OCI-LY1 (cell line): ENCODE measurements around the gene MGAT5B.

Source experiments
- H2AFZ ChIP-seq: fragments of 200-600 bp; sonication (generic), shearing (Covaris generic); 2 replicates; pipeline ENCODE4 v1.6.0; 2014; ENCODE audit warnings: antibody characterized with exemption, mild to moderate bottlenecking, low read length
- H3F3A ChIP-seq: fragments of 200-600 bp; sonication (generic), shearing (Covaris generic); 2 replicates; pipeline ENCODE4 v1.6.0; 2014; ENCODE audit warnings: mild to moderate bottlenecking, antibody characterized with exemption, low read length, moderate library complexity; ENCODE audit not compliant: insufficient read depth
- H3K27ac ChIP-seq: fragments of 200-600 bp; sonication (generic); 2 replicates; pipeline ENCODE4 v1.5.1; 2014; ENCODE audit warnings: low read length, mixed run types, mild to moderate bottlenecking, low read depth; ENCODE audit not compliant: poor library complexity, severe bottlenecking
- H3K27me3 ChIP-seq: fragments of 200-600 bp; sonication (generic); 2 replicates; pipeline ENCODE4 v1.6.0; 2014; ENCODE audit warnings: antibody characterized with exemption, mild to moderate bottlenecking, low read length, moderate library complexity; ENCODE audit not compliant: insufficient read depth
- H3K36me3 ChIP-seq: fragments of 200-600 bp; sonication (generic); 2 replicates; pipeline ENCODE4 v1.6.1; 2014; ENCODE audit warnings: mild to moderate bottlenecking, antibody characterized with exemption, low read length, moderate library complexity, mixed read lengths; ENCODE audit not compliant: insufficient read depth
- H3K4me1 ChIP-seq: fragments of 200-600 bp; sonication (generic); 2 replicates; pipeline ENCODE4 v1.5.1; 2014; ENCODE audit warnings: mild to moderate bottlenecking, low read length, moderate library complexity; ENCODE audit not compliant: insufficient read depth, severe bottlenecking
- H3K4me2 ChIP-seq: fragments of 200-600 bp; sonication (generic), shearing (Covaris generic); 2 replicates; pipeline ENCODE4 v1.6.1; 2014; ENCODE audit warnings: low read length
- H3K4me3 ChIP-seq: fragments of 200-600 bp; sonication (generic); 2 replicates; pipeline ENCODE4 v1.5.1; 2014; ENCODE audit warnings: low read length, low read depth, mild to moderate bottlenecking, mixed read lengths; ENCODE audit not compliant: poor library complexity, severe bottlenecking
- H3K79me2 ChIP-seq: fragments of 200-600 bp; shearing (Covaris generic); 2 replicates; pipeline ENCODE4 v1.6.1; 2016; ENCODE audit warnings: mixed run types, low read length, mixed read lengths; ENCODE audit not compliant: insufficient read depth
- H3K9ac ChIP-seq: fragments of 200-600 bp; sonication (generic), shearing (Covaris generic); 2 replicates; pipeline ENCODE4 v1.6.1; 2014; ENCODE audit warnings: mild to moderate bottlenecking, low read length, mixed read lengths
- H3K9me2 ChIP-seq: fragments of 200-600 bp; sonication (generic), shearing (Covaris generic); 2 replicates; pipeline ENCODE4 v1.6.1; 2014; ENCODE audit warnings: low read depth, mild to moderate bottlenecking, low read length, mixed read lengths
- H3K9me3 ChIP-seq: fragments of 200-600 bp; shearing (Covaris generic); 2 replicates; pipeline ENCODE4 v1.6.1; 2014; ENCODE audit warnings: low read length, mixed read lengths
- H4K20me1 ChIP-seq: fragments of 200-600 bp; sonication (generic), shearing (Covaris generic); 2 replicates; pipeline ENCODE4 v1.6.0; 2016; ENCODE audit warnings: mild to moderate bottlenecking, low read length; ENCODE audit not compliant: insufficient read depth
- CTCF ChIP-seq: fragments of 200-600 bp; sonication (generic), shearing (Covaris generic); IDR thresholded peaks from 2 replicates; pipeline ENCODE4 v1.5.1; 2017; ENCODE audit warnings: mild to moderate bottlenecking, antibody characterized with exemption, low read length, moderate library complexity, mixed read lengths
- EZH2 ChIP-seq: fragments of 200-600 bp; sonication (generic), shearing (Covaris generic); IDR thresholded peaks from 2 replicates; pipeline ENCODE4 v1.8.0; 2017; ENCODE audit warnings: borderline replicate concordance, mixed run types, mild to moderate bottlenecking, antibody characterized with exemption, low read length, moderate library complexity, mixed read lengths

Gene MGAT5B

GRCh38 chr17:76953066-76953465 is 84.9 kb downstream of the MGAT5B start:
- peaks cover 12% of the 10 kb centered on the region for H3K4me1 ChIP-seq
- H3K9ac ChIP-seq, result no peak overlapping the region
- no peaks in the 10 kb centered on the region for H3F3A ChIP-seq
- no peak for TF ChIP-seq EZH2
- TF ChIP-seq CTCF, result no peak
- no peaks in the 10 kb centered on the region; the same call in 1 of the 2 replicates for H3K36me3 ChIP-seq
- H3K4me2 ChIP-seq, result no peak overlapping the region
- H4K20me1 ChIP-seq, result no peaks in the 10 kb centered on the region
- H3K79me2 ChIP-seq, result no peaks in the 10 kb centered on the region
- no peaks in the 10 kb centered on the region for H3K9me2 ChIP-seq
- no peak overlapping the region for H3K27ac ChIP-seq
- no peaks in the 10 kb centered on the region for H3K27me3 ChIP-seq
- H3K4me3 ChIP-seq, result no peak overlapping the region
- no peak overlapping the region for H2AFZ ChIP-seq
- H3K9me3 ChIP-seq, result no peaks in the 10 kb centered on the region

GRCh38 chr17:76953946-76954345 is 85.7 kb downstream of the MGAT5B start:
- H3K27ac ChIP-seq, result no peak overlapping the region
- H3F3A ChIP-seq, result no peaks in the 10 kb centered on the region
- no peaks in the 10 kb centered on the region; the same call in 1 of the 2 replicates for H3K36me3 ChIP-seq
- H3K9ac ChIP-seq, result no peak overlapping the region
- no peaks in the 10 kb centered on the region for H3K9me3 ChIP-seq
- no peaks in the 10 kb centered on the region for H3K27me3 ChIP-seq
- no peak for TF ChIP-seq EZH2
- TF ChIP-seq CTCF, result no peak
- H4K20me1 ChIP-seq, result no peaks in the 10 kb centered on the region
- H3K79me2 ChIP-seq, result no peaks in the 10 kb centered on the region
- no peak overlapping the region for H3K4me3 ChIP-seq
- H3K4me1 ChIP-seq, result peaks cover 21% of the 10 kb centered on the region
- H3K9me2 ChIP-seq, result no peaks in the 10 kb centered on the region
- no peak overlapping the region for H3K4me2 ChIP-seq
- no peak overlapping the region for H2AFZ ChIP-seq

- Histone ChIP-seq H4K20me1 (no peaks in the 10 kb centered on the region), H3F3A (no peaks in the 10 kb centered on the region), H3K27me3 (no peaks in the 10 kb centered on the region), H3K9me3 (no peaks in the 10 kb centered on the region), H2AFZ (no peak overlapping the region), H3K4me2 (no peak overlapping the region), H3K4me1 (peaks cover 33% of the 10 kb centered on the region), H3K9ac (no peak overlapping the region), H3K27ac (no peak overlapping the region), H3K79me2 (no peaks in the 10 kb centered on the region), H3K9me2 (no peaks in the 10 kb centered on the region), H3K36me3 (no peaks in the 10 kb centered on the region; the same call in 1 of the 2 replicates), H3K4me3 (no peak overlapping the region)
- TF ChIP-seq CTCF (no peak), EZH2 (no peak)
Measured at GRCh38 chr17:76955191-76955590, 87.0 kb downstream of the MGAT5B start.
